ENCODE results near the gene KRABD2.

The KRABD2 gene

GRCh38 chr17:8392274-8392673 is 15.8 kb upstream of the KRABD2 start:
- H3K4me1 Mint-ChIP-seq, result peaks cover 8% of the 10 kb centered on the region
- Histone ChIP-seq H3K9me3 (replicated peaks in 1 of 2; ENCODE audit: control insufficient read depth in 1 of 2, insufficient read depth in 1 of 2, low read length in 2 of 2) (no peaks in the 10 kb centered on the region), H3K27me3 (ENCODE audit: control insufficient read depth in 2 of 2, insufficient read depth in 2 of 2, low read length in 2 of 2) (peaks cover 0 to 6% of the 10 kb centered on the region in 2 donors), H3K36me3 (replicated peaks in 1 of 2; ENCODE audit: control insufficient read depth in 1 of 2, insufficient read depth in 2 of 2, low read length in 2 of 2) (no peaks in the 10 kb centered on the region), H3K4me1 (ENCODE audit: control insufficient read depth in 1 of 2, insufficient read depth in 2 of 2, low read length in 2 of 2) (peaks cover 0 to 4% of the 10 kb centered on the region in 2 donors), H3K9ac (ENCODE audit: insufficient read depth, low read length, poor library complexity, severe bottlenecking) (no peak overlapping the region), H3K27ac (ENCODE audit: low read depth in 1 of 2, low read length in 2 of 2) (no peak overlapping the region), H3K4me3 (replicated peaks in 1 of 3; ENCODE audit: low read depth in 2 of 3, low read length in 3 of 3) (no peak overlapping the region), H4K20me1 (ENCODE audit: insufficient read depth, low read length) (no peaks in the 10 kb centered on the region), H3K4me2 (replicated peaks; ENCODE audit: extremely low read depth, low read length, poor library complexity, severe bottlenecking) (no peak overlapping the region), H3K79me2 (ENCODE audit: insufficient read depth, low read length) (no peaks in the 10 kb centered on the region), H2AFZ (ENCODE audit: insufficient read depth, low read depth, low read length, poor library complexity, severe bottlenecking) (no peak overlapping the region)
- peaks cover 0 to 5% (median 0%) of the 10 kb centered on the region in 7 donors for H3K9me3 Mint-ChIP-seq
- H3K36me3 Mint-ChIP-seq, result no peaks in the 10 kb centered on the region
- H3K27me3 Mint-ChIP-seq (ENCODE audit: low read depth in 3 of 3), result peaks cover 4 to 10% (median 8%) of the 10 kb centered on the region in 3 donors
- DNase-seq, result no peak
- intact Hi-C loops (cut with micrococcal nuclease), result no loop called here
- TF ChIP-seq CTCF (IDR thresholded peaks at IDR 0.05), result no peak
- 92% methylated on average over 13 of the region's 18 CpGs for WGBS (ENCODE audit: insufficient coverage)
- no peak overlapping the region for H3K27ac Mint-ChIP-seq
- no peak overlapping the region for H3K4me3 Mint-ChIP-seq

- H3K79me2 ChIP-seq (ENCODE audit: insufficient read depth, low read length), result no peaks in the 10 kb centered on the region
- DNase-seq, result no peak
- whole genome bisulfite sequencing (ENCODE audit: insufficient coverage), result 57% methylated on average over 2 of the region's 9 CpGs
- Mint-ChIP-seq H3K36me3 (no peaks in the 10 kb centered on the region), H3K4me1 (peaks cover 8% of the 10 kb centered on the region), H3K9me3 (peaks cover 0 to 5% (median 0%) of the 10 kb centered on the region in 7 donors), H3K4me3 (no peak overlapping the region), H3K27me3 (ENCODE audit: low read depth in 3 of 3) (peaks cover 4 to 10% (median 8%) of the 10 kb centered on the region in 3 donors), H3K27ac (no peak overlapping the region)
- H3K27me3 ChIP-seq (ENCODE audit: control insufficient read depth in 2 of 2, insufficient read depth in 2 of 2, low read length in 2 of 2), result peaks cover 0 to 5% of the 10 kb centered on the region in 2 donors
- H3K36me3 ChIP-seq (replicated peaks in 1 of 2; ENCODE audit: control insufficient read depth in 1 of 2, insufficient read depth in 2 of 2, low read length in 2 of 2), result no peaks in the 10 kb centered on the region
- intact Hi-C loops (cut with micrococcal nuclease), result no loop called here
- no peak for TF ChIP-seq CTCF (IDR thresholded peaks at IDR 0.05)
- no peak overlapping the region for H3K4me3 ChIP-seq (replicated peaks in 1 of 3; ENCODE audit: low read depth in 2 of 3, low read length in 3 of 3)
- no peak overlapping the region for H3K4me2 ChIP-seq (replicated peaks; ENCODE audit: extremely low read depth, low read length, poor library complexity, severe bottlenecking)
- peaks cover 0 to 4% of the 10 kb centered on the region in 2 donors for H3K4me1 ChIP-seq (ENCODE audit: control insufficient read depth in 1 of 2, insufficient read depth in 2 of 2, low read length in 2 of 2)
- H4K20me1 ChIP-seq (ENCODE audit: insufficient read depth, low read length), result no peaks in the 10 kb centered on the region
- H3K9ac ChIP-seq (ENCODE audit: insufficient read depth, low read length, poor library complexity, severe bottlenecking), result no peak overlapping the region
- H3K9me3 ChIP-seq (replicated peaks in 1 of 2; ENCODE audit: control insufficient read depth in 1 of 2, insufficient read depth in 1 of 2, low read length in 2 of 2), result no peaks in the 10 kb centered on the region
- no peak overlapping the region for H3K27ac ChIP-seq (ENCODE audit: low read depth in 1 of 2, low read length in 2 of 2)
- no peak overlapping the region for H2AFZ ChIP-seq (ENCODE audit: insufficient read depth, low read depth, low read length, poor library complexity, severe bottlenecking)
Measured at GRCh38 chr17:8391711-8392110, 15.2 kb upstream of the KRABD2 start.
